Ecto neural progenitor cell (in vitro differentiated cells): Measurements from ENCODE around the gene TMED7.
A peak's percentile ranks its signal among the peaks of the same experiment; 100 is the strongest.

Experiments used
- DNase-seq: peaks from one replicate; pipeline ENCODE4 v3.0.0-alpha.2; 2018; ENCODE audit warnings: low spot score

TMED7 gene

GRCh38 chr5:115627295-115627865 lies 1.5 kb upstream of the TMED7 start:
- DNase-seq: no peak

DNA sequence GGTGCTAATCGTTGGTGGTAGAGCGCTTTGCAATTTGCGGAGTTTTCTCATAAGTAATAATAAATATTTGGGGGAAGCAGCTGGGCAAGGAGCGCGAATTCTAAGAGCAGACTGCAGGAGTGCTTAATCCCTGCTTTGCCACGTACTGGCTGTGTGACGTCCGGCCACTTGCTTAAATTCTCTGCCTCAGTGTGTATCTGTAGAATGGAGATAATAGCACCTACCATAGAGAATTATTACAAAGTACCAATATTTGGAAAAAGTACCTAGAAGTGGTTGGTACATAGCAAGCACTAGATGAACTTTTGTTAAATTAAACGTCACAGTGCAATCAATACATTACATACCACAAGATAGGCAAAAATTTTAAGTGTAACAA lies 598 bp upstream of the TMED7 start:
- DNase-seq: no peak

DNA sequence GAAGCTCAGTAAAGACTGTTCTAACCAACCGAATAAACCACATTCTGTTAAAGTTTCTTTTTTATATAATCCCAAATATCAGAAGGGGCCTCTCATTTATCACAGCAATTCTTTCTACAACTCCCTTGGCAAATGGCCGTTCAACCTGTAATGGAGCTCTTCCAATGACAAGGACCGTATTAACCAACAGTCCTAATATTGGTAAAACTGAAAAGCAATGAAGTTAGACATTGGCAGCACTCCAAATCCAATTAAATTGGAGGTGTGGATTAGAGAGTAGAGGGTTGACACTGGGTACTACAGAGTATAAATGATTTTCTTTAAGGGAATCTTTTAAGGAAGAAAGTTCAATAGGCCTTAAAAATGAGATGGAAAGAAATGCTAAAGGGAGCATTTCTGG lies 842 bp downstream of the TMED7 start:
- no peak for DNase-seq

DNA sequence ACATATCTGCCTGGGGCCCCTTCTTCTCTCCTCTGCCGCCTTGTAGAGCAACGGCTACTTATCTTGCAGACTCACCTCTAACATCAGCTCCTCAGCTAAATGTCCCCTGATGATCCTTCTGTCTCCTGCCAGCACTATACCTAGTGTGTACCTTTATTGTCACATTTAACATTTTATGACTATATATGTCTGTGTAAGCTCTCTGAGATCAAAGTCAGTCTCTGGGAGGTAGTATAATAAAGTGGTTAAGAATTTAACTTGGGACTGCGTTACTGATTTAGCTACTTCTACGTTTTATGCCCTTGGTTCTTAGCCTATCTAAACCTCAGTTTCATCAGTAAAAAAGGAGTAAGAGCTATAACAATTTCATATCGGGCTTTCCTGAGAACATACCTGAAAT lies 2.2 kb downstream of the TMED7 start:
- no peak for DNase-seq

- DNase-seq: no peak
These were observed 4.4 kb downstream of the TMED7 start for GRCh38 chr5:115621365-115621900.

- no peak for DNase-seq
These were observed 8.9 kb downstream of the TMED7 start for GRCh38 chr5:115616892-115617291.

GRCh38 chr5:115616472-115616871 lies 9.4 kb downstream of the TMED7 start:
- no peak for DNase-seq

DNA sequence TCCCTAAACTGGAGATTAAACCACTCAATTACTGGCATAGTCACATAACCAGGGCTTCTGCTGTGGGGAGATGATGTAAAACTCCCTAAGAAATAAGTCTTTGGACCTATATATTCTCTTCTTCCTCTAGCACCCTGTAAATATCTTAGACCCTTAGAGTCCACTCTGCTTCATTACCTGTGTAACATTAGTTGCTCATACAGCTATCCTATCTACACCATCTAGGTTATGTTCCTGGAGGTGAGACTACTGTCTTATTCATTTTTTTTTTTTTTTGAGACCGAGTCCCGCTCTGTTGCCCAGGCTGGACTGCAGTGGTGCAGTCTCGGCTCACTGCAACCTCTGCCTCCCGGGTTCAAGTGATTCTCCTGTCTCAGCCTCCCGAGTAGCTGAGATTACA lies 14.0 kb downstream of the TMED7 start:
- no peak for DNase-seq

GRCh38 chr5:115607935-115608334 lies 17.9 kb downstream of the TMED7 start:
- no peak for DNase-seq

DNA sequence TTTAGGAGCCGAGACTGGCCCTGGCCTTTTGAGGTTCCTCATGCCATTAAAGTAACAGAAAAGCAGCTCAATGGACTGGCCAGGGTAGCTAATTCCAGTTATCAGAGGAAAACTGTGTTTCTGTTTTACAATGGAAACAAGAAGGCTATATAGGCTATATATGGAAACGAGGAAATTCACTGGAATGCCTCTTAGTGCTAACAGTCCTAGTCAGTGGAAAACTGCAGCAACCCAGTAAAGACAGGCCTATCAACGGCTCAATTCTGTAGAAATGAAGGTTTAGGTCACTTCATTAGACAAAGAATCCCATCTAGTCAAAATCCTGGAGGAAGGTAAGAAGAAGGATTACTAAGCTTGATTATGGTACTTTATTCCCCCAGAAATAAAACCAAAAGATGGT lies 20.4 kb downstream of the TMED7 start:
- no peak for DNase-seq

GRCh38 chr5:115602591-115603125 lies 23.2 kb downstream of the TMED7 start:
- no peak for DNase-seq

- DNase-seq: peak; percentile 81
These were observed 23.9 kb downstream of the TMED7 start, which contains the start of gene TICAM2 for GRCh38 chr5:115601701-115602590. TSS of gene TICAM2 (minus strand) at chr5:115602479. CDS start at chr5:115581256, 21,223 bp downstream.

DNA sequence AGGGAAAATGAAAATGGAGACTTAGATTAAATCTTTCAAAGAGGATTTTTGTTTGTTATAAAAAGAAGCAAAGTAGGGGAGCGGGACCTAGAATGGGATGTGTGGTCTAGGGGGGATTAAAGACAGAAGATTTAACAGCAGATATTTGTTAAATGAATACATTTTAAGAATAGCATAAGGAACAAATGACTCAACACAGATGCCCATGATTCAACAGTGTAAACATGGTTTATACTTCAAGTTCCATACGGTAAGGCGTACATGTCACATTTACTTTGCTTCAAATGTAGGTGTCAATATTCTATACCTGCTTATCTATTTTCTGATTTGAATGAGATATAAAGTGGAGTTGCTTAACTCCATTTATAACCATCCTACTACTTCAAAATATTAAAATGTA lies 25.1 kb downstream of the TMED7 start:
- DNase-seq: no peak

DNA sequence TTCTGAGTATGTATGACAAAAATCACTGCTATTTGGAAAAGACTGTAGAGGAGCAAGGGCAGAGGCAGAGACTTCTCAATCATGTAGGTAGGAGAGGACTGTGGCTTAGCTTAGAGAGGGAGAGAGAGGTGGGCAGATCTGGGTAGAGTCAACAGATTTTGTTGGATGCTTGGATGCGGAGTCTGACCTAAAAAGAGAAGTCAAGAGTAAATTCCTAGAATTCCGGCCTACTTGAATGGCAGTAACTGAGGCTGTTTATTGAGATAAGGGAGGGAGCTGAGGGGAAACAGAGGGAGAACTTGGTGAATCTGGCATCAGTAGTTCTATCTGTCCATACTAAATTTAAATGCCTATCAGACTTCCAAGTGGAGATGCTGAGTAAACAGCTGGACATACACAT lies 25.9 kb downstream of the TMED7 start:
- no peak for DNase-seq

- no peak for DNase-seq
These were observed 26.3 kb downstream of the TMED7 start for GRCh38 chr5:115599502-115599901.

DNA sequence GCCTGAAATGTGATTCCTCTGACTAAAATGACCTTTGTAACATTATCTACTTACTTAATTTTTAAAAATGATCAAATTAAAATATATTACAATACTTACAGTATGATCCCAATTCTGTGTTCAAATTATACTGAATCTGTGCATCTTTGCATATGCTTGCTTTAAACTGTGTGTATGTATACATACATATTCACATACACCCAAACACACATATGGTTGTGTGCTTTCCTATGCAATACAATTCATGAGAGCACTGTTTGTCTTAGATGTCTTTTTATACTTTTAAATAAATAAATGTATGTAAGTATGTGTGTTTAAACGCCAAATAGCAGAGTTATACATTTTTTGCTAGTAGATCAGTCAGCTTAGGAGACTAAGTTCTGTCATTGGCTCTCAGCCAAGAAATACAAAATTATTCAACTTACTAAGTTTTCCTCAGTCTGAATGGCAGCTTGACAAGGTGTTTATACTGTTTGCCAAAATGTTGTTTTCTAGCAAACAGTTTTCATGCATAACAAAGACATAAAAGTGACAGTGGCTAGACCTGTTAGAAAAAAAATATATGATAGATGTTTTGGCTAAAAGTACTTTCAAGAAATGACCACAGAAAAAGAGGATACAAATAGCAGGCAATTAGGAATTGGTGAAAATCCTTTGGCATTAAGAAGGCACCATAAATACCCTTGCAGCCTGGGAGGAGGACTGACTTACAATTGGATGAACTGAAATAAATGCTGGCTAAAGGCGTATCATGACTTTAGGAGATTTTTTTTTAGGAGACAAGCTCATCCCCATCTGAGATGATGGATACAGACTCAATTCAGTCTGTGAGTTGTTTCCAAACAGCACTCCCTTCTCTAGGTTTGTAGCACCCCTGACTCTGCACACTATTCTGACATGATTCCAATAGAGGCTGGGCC lies 31.4 kb downstream of the TMED7 start:
- no peak for DNase-seq

GRCh38 chr5:115589043-115589442 lies 36.8 kb downstream of the TMED7 start:
- DNase-seq: no peak

DNA sequence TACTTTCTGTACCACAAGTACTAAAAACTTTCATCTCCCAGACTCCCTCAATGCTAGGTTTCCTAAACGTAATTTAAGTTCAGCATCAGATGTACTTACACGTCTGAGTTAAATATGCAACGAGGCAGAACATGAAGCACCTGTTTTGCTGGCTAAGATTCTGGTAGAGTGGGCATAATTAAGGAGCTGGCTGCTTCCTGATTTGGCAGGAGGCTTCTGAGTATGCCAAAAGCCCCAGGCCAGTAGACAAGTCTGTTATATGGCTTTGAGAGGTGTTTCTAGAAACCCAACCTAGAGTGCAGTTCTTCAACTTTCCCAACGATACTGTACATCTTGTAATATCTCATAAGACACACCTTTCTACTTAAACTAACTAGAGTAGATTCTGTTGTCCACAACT lies 37.2 kb downstream of the TMED7 start:
- no peak for DNase-seq

GRCh38 chr5:115586525-115587146 lies 39.2 kb downstream of the TMED7 start:
- DNase-seq: no peak

- no peak for DNase-seq
These were observed 40.6 kb downstream of the TMED7 start for GRCh38 chr5:115585265-115585664.

DNA sequence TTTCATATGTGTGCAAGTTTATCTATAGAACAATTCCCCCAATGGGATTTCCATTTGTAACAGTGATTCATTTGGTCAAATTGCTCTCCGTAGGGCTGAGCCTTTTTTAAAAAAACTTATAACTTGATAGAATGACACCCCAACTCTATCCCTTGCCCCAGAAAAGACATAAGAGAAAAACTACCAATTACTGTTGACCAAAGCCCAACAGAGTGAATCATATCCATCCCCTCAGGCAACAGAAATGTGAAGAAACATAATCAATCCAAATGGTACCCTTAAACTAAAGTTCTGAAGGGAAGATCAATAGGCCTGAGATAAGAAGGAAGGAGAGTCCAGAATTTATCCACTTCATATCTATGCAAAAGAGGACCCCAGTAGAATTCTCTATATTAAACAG lies 41.3 kb downstream of the TMED7 start:
- no peak for DNase-seq

DNA sequence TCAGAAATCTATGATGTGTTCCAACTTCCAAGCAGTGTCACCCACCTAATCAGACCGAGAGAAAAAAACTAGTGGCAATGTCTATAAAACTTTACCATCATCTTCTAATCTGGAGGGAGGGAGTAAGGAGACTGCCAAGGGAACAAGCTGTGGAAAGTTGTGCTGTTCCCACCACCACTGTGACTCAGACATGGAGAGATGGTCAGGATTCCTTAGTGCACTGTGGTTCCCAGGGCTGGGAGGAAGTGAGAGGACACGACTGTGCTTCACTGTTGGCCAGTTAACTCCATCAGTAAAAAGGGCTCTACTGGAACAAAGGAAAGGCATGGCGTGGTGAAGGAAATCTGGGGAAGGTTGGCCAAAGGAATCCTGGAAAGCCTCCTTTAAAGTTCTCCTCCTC lies 42.4 kb downstream of the TMED7 start:
- no peak for DNase-seq
